Measurements from ENCODE around the gene TNFRSF11A. TPM values are rescaled to one million over a fixed set of nuclear protein-coding genes. Genes with fewer than 3 reads are reported as not detected.

Gene TNFRSF11A
- total RNA-seq, 1 experiment from 2014 or later: 0.17 TPM

DNA sequence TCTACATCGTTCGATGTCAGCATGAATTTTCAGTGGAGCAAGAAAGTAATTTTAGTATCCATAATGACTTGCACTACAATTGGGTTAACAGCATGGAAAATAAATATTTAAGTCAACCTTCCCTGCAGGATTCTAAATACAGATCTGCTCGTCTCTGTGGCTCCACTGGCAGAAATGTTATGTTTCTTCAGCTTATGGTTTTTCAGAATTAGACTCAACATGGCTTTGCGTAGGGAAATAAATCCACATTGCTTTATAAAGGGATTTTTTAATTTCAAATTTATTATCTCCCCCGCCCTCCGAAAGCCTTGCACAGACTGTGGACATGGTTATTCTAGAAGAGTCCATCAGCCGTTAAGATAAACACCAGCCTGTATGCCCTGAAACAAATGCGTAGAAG is 18.2 kb downstream of the TNFRSF11A start:
- no peak for DNase-seq (ENCODE audit: low spot score)

DNA sequence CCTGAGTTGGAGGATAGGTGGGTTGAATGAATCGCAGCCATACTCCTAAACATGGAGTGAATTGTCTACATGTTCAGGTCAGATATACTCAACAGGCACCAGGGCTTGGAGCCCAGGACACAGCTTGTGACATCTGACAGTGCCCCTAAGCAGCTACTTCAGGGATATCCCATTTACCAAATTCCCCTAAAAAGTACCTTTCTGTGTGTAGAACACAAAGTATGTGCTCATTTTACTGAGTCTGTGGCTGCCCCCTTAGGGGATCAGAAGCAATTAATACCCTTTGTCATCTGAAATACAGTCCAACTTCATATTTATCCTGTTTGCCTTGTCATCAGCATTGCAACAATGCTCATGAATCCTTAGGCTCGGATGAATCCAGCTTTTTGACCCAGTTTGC is 20.8 kb downstream of the TNFRSF11A start:
- no peak for DNase-seq (ENCODE audit: low spot score)

DNA sequence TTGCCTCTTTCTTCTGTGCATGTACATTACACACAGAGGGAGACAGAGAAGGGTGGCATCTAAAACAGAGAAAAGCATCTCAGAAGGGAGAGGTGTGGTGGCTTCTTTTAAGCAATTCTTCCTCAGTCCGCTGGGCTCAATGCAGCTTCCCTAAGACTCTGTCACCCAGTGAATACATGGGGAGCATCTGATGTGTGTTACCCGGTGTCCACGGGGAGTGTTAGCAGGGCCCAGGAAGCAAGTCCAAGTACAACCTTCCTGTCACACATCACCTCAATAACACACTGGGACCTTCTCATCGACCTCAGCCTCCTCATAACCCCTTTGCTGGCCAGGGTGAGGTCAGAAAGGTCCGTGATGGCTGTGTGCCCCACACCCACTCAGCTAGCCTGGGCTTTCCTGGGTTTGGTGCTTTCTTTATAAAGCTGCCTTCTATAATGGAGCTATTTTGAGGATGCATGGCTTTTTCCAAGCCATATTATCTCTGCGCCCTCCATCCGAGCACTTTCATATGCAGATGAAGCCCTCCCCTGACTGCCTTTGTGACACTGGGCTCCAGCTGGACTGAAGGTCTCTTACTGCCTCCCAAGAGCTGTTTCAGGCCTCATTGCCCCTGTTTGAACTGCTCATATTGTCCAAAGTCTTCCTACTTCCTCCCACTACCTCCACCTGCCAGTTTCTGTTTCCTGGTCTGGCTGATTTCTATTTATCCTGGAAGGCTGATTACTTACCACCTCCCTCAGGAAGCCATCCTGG is 21.4 kb downstream of the TNFRSF11A start:
- DNase-seq (ENCODE audit: low spot score): peak; percentile 2

DNA sequence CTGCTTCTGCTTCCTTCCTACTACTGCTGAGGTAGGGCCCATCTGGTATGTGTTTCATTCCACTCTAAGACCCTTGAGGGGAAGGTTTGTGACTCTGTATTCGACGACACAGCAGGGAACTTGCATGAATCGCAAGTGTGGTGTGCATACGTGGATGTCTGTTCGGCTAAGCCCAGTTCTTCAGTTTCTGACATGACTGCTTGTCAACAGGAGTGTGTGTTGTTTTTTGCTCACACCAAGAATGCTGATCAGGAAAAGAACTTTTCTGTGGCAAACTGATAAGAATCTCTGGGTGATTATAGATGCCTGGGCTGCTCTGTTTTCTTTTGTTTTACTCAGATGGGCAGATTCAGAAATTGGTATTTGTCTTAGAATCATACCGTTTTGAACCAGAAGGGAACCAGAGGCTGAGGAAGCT is 22.0 kb downstream of the TNFRSF11A start:
- DNase-seq (ENCODE audit: low spot score): peak; percentile 4

DNA sequence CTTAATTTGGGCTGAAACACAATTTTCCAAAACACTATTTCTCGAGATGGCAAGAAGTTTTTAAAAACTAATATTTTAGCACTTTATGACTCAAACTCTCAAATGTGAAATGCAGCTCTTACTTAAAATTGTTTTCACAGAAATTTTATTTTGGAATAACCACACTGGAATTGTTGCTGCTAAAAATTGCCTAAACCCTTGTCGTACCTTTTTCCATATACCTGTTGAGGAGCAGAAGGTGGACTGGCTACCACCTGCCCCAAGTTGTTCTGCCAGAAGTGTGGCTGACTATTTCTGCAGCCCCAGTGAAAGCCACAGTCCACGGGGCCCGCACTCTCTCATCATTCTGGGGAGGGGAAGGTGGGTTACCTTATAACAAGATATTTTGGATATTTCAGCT is 23.4 kb downstream of the TNFRSF11A start:
- DNase-seq (ENCODE audit: low spot score): no peak

DNA sequence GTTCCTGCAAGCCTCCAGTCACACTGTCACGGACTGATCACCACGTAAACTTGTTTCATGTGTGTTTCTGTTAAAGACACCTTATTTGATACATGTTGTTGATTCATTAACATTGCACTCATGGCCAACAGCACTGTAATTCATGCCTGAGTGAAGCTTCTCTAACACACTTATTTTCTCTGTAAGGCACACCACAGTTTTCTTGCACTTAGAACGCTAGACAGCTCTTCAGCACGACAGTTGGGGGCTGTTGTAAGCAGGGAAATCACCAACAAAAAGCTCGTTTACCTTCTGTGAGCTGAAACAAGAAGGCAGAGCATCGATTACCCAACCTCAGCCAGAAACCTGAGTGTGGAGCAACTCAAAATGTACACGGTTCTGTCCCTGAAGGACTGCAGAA is 28.1 kb downstream of the TNFRSF11A start:
- DNase-seq (ENCODE audit: low spot score): no peak

DNA sequence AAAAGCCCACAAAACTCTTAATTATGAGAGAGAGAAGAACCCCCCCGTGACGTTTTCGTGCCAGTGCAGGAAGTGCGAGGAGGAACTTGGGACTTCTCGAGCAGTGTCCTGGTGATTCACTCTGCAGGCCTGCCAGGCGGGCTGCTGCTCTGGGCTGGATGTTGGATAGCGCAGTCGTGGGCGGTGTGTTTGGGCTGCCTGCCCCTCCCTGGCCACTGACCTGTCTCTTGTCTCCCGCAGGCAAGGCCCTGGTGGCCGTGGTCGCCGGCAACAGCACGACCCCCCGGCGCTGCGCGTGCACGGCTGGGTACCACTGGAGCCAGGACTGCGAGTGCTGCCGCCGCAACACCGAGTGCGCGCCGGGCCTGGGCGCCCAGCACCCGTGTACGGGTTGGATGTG is 29.0 kb downstream of the TNFRSF11A start:
- DNase-seq (ENCODE audit: low spot score): no peak

DNA sequence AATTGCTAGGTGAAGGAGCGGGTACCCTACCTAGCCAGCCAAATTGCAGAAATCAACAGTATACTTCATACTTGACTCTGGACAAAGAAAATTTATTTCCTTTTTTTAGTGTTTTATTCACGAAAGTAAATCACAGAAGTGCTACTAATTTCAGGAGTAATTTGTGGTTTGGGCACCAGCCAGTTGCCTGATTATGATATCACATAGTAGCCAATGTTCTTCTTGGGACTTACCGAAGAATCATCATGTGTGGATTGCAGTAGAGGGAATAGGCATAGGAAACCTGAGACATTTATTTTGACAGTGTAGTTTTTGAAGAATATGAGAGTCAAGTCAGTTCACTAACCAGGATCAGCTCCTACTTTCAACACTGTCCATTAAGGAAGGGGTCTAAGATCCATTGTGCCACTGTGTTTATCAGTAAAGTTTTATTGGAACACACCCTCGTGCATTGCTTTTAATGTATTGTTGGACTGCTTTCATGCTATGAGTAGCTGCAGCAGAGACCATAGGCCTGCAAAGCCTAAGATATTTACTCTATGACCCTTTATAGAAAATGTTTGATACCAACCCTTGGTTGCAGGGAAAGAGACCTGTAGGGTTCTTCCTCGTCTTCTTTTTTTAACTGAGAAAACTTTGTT is 32.1 kb downstream of the TNFRSF11A start:
- no peak for DNase-seq (ENCODE audit: low spot score)

DNA sequence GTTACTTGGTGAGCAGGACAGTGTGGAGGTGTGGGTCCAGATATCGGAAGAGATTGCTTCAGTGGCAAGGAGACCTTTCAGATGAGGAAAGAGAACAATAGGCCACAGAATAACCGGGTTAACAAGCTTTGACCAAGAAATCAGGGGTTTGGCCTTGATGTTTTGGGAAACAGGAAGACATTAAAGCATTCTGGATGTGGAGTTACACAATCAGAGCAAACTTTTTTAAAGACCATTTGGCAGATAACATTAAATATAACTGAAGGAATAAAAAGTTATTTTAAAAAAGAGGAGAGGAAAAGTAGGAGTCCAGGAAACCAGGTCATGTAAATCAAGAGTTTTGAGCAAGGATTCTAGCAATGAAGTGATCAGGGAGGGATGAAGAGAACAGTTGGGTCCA is 35.7 kb downstream of the TNFRSF11A start:
- no peak for DNase-seq (ENCODE audit: low spot score)

DNA sequence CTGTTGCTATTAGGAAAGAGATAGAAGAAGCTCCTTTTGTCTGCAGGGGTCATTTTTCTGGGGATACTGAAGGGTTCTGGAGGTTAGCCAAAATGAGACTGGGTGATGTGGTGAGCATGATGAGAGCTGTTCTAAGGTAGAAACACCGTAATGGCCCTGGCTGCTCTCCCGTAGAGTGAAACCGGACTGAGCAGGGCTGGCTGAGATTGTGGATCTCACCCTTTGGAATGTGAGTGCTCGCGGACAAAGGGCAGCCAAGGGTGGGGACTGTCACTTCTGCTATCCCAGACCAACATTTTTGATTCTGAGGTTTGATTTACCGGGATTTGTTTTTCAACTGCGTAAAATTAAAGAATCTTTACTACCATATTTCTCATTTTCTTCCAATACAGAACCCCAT is 36.2 kb downstream of the TNFRSF11A start:
- DNase-seq (ENCODE audit: low spot score): no peak

DNA sequence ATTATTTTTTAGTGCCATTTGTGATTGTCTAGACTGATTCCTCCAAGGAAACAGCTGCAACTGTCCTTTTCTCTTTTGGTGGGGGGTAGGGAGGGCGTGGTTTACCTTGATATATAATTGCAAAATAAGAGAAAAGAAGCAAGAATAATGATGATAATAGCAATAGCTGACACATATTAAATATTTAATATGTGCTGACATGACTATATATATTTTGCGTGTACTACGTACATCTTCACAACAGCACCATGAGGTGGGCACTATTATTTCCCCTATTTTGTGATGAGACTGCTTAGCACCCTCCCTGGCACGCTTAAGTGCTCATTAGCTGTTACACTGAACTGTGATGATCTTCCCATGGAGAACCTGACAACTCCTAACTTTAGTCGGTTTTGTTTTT is 39.4 kb downstream of the TNFRSF11A start:
- no peak for DNase-seq (ENCODE audit: low spot score)

DNA sequence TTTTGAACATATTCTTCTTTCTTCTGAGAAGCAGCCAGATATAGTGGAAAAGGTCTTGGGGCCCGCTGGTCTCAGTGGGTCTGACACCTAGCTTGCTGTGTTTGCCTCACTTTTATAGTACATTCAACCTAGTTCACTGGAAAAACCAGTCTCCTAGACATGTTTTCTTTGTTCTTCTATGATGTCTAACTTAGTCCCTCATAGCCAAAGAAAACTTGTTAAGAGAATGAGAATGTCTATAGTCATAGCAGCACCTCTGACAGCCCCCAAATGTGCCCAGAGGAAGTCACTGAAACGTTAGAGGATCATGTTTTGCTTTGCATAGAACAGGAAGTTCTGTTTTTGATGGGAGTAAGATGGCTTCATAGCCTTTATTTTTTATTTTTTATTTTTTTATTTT is 40.3 kb downstream of the TNFRSF11A start:
- DNase-seq (ENCODE audit: low spot score): no peak

DNA sequence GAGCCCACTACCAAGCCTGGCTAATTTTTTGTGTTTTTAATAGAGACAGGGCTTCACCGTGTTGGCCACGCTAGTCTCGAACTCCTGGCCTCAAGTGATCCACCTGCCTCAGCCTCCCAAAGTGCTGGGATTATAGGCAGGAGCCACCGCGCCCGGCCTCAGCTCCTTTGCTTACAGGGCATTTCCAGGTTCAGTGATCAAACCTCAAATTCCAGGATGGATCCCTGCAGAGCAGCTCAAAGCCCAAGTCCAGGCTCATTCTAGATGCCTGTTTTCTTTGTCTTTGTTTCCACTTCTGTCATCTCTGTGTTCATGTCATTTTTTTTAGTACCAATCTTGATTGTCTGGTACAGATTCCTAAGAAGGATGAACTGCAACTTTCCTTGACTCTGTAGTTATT is 41.9 kb downstream of the TNFRSF11A start:
- no peak for DNase-seq (ENCODE audit: low spot score)

DNA sequence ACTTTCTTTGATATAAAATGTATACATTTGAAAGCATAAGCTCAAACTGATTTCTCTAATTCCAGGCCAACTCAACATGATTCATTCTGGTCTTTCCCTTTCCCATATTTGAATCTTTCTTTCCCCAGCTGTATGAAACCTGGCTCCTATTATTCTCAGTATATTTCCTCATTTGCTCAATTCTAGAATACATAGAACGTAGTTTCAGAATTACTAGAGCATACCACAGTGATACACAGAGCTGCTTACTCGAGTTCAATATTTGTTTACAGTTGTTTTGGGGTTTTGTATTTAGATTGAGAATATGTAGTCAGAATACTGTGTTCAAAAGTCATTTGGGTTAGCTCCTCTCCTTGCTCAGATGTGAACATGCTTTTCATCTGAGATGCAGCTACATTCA is 43.0 kb downstream of the TNFRSF11A start:
- DNase-seq (ENCODE audit: low spot score): no peak

DNA sequence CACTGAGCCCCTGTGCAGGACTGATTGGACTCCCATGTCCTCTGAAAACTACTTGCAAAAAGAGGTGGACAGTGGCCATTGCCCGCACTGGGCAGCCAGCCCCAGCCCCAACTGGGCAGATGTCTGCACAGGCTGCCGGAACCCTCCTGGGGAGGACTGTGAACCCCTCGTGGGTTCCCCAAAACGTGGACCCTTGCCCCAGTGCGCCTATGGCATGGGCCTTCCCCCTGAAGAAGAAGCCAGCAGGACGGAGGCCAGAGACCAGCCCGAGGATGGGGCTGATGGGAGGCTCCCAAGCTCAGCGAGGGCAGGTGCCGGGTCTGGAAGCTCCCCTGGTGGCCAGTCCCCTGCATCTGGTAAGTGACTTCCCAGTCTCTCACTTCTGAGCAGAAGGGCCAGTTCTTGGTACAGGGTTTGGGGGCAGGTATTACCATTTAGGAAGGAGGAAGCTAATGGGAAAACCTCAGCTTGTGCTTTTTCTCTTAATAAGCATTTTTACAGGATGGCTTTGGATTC is 44.1 kb downstream of the TNFRSF11A start:
- no peak for DNase-seq (ENCODE audit: low spot score)

DNA sequence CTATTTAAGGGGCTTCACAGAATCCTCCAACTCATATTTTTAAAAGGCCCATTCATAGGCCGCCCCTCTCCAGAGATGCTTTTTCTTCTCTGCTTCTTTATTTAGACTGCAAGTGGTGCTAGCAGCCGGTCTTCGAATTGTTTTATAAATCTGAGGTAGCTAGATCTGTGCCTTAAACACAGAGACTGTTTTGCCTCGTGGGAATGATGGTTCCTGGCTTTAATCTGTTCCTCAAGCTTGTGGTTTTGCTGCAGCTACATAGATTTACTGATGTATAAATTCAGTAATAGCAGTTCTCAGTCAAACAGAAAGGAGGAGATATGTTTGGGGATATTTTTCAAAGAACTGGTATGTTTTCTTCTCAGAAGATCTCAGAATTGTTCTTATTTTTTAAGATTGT is 45.3 kb downstream of the TNFRSF11A start:
- DNase-seq (ENCODE audit: low spot score): no peak

DNA sequence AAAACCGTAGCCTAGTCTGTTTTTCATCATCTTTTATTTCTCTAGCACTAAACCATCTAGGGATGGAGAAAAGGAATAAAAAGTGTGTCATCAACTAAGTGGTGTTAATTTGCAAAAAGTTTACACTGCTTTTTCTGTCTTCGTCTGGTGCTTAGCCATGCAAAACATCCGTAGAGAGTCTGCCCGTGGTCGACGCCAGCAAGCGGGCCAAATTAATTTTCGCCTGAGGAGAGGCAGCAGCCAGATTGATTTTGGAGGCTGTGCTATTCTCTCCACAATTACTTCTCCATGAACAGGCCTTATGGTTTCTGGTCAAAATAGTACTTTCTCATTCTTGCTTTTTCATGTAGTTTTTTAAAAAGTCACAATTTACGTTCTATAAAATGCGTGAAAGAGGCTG is 46.3 kb downstream of the TNFRSF11A start:
- no peak for DNase-seq (ENCODE audit: low spot score)

DNA sequence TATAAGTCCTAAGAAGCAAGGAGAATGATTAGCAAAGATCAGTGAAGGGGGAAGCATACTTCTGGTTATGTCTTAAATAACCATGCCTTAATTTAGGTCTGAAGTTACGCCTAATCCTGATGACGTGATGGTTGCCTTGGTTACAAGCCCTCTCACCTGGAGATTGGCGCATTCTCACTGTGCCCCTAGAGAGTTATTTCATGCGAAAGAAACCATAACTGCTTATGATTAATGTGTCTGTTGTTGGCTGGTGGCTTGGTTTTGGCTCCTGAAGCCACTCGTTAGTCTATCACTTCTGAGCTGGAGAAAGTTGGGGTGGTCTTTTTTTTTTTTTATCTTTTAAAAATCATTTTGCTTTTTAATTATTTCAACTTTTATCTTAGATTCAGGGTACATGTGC is 47.0 kb downstream of the TNFRSF11A start:
- DNase-seq (ENCODE audit: low spot score): no peak

DNA sequence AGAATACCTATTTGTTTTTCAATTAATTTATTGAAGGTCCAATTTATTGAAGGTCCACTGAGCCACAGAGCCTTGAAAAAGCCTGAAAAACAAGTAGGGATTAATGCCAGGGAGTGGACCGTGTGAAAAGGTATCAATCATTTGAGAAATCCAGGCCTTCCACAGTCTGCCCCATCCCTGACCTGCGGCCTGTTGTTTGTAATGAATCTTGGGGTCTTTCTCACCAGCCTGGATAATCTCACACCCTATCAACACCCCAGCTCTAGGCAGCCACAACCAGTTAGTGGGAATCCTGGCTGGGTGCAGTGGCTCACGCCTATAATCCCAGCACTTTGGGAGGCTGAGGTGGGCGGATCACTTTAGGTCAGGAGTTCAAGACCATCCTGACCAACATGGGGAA is 47.8 kb downstream of the TNFRSF11A start:
- no peak for DNase-seq (ENCODE audit: low spot score)

DNA sequence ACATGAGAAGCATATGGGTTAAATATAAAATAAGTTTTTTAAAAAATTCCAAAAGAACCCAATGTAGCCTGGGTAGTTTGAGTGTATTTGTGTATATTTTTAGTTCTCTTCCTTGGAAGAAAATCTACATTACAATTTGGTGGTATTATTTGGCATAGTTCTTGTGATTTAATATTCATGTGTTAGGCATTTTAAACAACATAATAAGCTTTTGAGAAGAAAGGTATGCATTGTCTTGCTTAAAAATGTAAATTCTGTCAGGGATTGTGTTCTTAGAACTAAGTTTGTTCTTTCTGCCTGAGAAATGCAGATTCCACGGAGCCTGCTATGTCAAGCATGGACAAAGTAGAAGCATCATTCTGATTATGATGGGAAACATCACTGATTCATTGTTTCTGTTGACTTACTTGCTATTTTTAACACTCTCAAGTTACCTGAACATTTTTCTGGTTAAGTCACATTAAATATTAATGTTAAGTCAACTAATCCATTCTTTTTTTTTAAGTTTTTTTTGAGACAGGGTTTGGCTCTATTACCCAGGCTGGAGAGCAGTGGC is 49.4 kb downstream of the TNFRSF11A start:
- DNase-seq (ENCODE audit: low spot score): no peak

DNA sequence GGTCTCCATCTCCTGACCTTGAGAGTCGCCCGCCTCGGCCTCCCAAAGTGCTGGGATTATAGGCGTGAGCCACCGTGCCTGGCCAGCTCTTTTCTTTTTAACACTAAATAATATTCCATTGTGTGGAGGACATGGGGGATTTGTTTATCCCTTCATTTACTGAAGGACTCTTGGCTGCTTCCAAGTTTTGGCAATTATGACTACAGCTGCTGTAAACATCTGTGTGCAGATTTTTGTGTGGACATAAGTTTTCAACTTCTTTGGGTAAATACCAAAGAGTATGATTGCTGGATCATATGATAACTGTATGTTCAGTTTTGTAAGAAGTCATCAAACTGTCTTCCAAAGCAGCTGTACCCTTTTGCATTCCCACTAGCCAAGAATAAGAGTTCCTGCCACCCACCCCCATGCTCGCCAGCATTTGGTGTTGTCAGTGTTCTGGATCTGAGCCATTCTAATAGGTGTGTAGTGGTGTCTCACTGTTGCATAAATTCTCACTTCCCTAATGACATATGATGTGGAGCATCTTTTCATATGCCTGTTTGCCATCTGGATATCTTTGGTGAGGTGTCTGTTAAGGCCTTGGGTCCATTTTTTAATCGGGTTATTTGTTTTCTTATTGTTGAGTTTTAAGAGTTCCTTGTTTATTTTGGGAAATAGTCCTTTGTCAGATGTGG is 52.2 kb downstream of the TNFRSF11A start:
- DNase-seq (ENCODE audit: low spot score): no peak

DNA sequence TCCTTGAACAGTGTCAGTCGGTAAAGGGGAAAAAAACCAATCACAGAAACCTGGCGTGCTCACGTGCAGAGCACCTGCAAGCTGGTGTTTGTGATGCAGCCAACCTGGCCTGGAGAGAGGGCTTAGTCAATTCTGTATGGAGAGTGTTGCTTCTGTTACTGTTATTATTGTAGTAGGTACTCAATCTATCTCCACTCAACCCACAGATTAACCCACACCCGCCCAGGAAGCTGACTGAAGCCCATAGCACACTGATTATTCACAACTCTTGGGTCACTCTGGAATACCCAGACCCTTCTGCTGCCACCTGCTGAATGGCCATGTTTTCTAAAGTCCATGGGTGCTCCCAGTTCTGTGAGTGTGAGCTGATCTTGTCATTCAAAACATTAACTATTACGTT is 53.9 kb downstream of the TNFRSF11A start:
- no peak for DNase-seq (ENCODE audit: low spot score)

DNA sequence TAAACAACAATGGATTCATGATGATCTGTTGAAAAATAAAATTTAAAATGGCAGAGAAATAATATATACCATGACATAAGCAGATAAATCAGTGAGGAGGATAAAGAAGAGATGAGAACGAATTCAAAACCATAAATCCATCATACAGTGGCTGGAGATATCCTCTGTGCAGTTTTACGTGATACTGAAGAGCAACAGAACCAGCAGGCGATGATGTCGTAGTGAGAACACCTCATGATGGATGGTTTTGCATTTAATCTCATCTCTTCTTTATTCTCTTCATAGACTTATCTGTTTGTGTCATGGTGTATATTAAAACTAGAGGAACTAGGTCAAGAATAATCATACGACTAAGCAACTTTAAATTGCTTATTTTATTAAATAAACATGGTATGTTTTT is 56.3 kb downstream of the TNFRSF11A start:
- DNase-seq (ENCODE audit: low spot score): no peak

All from H4 (cell line).